ENCODE measurements around the gene OR10D3. TPM values are rescaled to one million over a fixed set of nuclear protein-coding genes. Genes with fewer than 3 reads are reported as not detected.

The OR10D3 gene
- polyA plus RNA-seq, 1 donor: not detected

GRCh38 chr11:124170801-124171586 is 12.2 kb upstream of the OR10D3 start:
- 100% methylated on average over 2 of the region's 40 CpGs for WGBS (ENCODE audit: insufficient coverage, low lambda C conversion rate)
- Histone ChIP-seq H3K27me3 (ENCODE audit: control insufficient read depth, insufficient read depth, low read length) (no peaks in the 10 kb centered on the region), H3K27ac (ENCODE audit: low read length) (no peak overlapping the region), H3K4me1 (ENCODE audit: control insufficient read depth, insufficient read depth, low read length) (no peaks in the 10 kb centered on the region), H3K9me3 (ENCODE audit: control insufficient read depth, low read depth, low read length) (no peaks in the 10 kb centered on the region), H3K36me3 (ENCODE audit: control insufficient read depth, insufficient read depth, low read length) (no peaks in the 10 kb centered on the region), H3K4me3 (ENCODE audit: low read length) (no peak overlapping the region)
- DNase-seq: no peak

DNA sequence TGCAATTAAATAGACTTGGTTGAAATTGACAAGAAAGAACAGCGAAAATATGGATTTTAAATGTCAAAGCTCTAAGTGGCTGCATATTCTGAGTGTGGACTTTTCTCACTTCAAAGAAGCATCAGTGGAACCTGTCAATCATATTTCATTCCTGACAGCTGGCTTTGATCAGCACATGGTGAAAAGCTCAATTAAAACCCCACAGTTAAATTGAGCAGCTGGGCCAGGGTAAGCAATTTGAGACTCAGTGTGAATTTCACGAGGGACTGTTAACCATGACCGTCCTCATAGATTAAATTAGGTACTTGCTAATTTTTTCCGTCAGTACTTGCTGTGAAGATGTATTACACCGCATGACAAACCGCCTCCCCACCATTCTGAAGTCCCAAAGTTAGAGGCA is 11.0 kb upstream of the OR10D3 start:
- DNase-seq: no peak
- Histone ChIP-seq H3K27ac (ENCODE audit: low read length) (no peak overlapping the region), H3K9me3 (ENCODE audit: control insufficient read depth, low read depth, low read length) (no peaks in the 10 kb centered on the region), H3K4me1 (ENCODE audit: control insufficient read depth, insufficient read depth, low read length) (no peaks in the 10 kb centered on the region), H3K4me3 (ENCODE audit: low read length) (no peak overlapping the region), H3K27me3 (ENCODE audit: control insufficient read depth, insufficient read depth, low read length) (no peaks in the 10 kb centered on the region), H3K36me3 (ENCODE audit: control insufficient read depth, insufficient read depth, low read length) (no peaks in the 10 kb centered on the region)
- 80% methylated on average over 2 of the region's 6 CpGs for WGBS (ENCODE audit: insufficient coverage, low lambda C conversion rate)

DNA sequence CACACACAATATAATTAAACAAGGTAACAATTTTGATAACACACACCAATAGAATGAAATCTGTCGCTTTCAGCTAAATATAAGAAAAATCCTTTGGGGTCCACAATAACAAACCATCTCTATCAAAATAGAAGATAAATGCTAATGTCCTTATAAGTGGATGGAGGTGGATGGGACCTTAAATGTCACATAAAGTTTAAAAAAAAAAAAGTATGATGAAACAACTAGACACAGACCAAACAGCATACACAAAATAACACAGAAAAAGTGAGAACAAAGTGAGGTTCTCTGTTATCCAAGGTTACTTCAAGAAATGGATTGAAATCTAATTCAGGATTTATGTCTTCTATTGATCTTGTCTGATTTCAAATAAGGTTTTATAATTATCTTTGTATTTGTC is 10.5 kb upstream of the OR10D3 start:
- DNase-seq: no peak
- Histone ChIP-seq H3K36me3 (ENCODE audit: control insufficient read depth, insufficient read depth, low read length) (no peaks in the 10 kb centered on the region), H3K4me3 (ENCODE audit: low read length) (no peak overlapping the region), H3K27me3 (ENCODE audit: control insufficient read depth, insufficient read depth, low read length) (no peaks in the 10 kb centered on the region), H3K4me1 (ENCODE audit: control insufficient read depth, insufficient read depth, low read length) (no peaks in the 10 kb centered on the region), H3K9me3 (ENCODE audit: control insufficient read depth, low read depth, low read length) (no peaks in the 10 kb centered on the region), H3K27ac (ENCODE audit: low read length) (no peak overlapping the region)
- 83% methylated on average over 1 of the region's 1 CpG for WGBS (ENCODE audit: insufficient coverage, low lambda C conversion rate)

- H3K36me3 ChIP-seq (ENCODE audit: control insufficient read depth, insufficient read depth, low read length): no peaks in the 10 kb centered on the region
- H3K9me3 ChIP-seq (ENCODE audit: control insufficient read depth, low read depth, low read length): no peaks in the 10 kb centered on the region
- 30% methylated on average over 2 of the region's 4 CpGs for WGBS (ENCODE audit: insufficient coverage, low lambda C conversion rate)
- H3K27me3 ChIP-seq (ENCODE audit: control insufficient read depth, insufficient read depth, low read length): no peaks in the 10 kb centered on the region
- DNase-seq: no peak
- no peak overlapping the region for H3K4me3 ChIP-seq (ENCODE audit: low read length)
- no peak overlapping the region for H3K27ac ChIP-seq (ENCODE audit: low read length)
- H3K4me1 ChIP-seq (ENCODE audit: control insufficient read depth, insufficient read depth, low read length): no peaks in the 10 kb centered on the region
Observed at GRCh38 chr11:124174001-124174583, 9.1 kb upstream of the OR10D3 start.

DNA sequence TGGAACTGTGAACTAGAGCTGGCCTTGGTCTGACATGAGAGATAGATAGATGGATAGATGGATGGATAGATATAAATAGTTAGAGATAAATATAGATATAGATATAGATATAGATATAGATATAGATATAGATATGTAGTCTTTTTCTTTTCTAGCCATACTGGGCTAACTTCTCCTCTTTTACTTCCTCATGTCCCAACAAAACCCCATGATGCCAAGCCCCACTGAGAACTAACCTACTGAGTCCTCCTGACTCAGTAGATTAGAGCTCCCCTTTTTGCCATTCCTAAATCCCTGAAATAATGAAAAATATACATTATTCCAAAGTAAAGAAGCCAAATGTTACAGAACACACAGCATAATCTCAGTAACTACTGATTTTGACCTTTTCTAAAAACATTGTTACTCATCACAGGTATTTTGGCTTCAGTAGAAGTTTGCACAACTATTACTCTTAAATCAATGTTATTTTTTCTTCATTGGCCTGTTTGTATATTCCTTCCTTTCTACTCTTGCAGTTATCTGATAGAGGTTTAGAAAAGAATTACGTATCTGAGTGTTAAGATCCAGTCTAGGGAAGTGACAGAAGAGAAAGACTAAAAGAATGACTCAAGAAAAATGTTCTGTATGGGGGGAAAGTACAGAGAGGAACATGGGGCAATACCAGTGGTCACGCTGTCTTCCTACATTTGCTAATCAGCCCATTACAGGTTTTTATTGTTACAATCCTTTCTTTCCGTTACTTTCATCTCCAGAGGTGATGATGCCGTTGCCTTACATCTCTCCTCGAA is 6.0 kb upstream of the OR10D3 start:
- Histone ChIP-seq H3K9me3 (ENCODE audit: control insufficient read depth, low read depth, low read length) (no peaks in the 10 kb centered on the region), H3K36me3 (ENCODE audit: control insufficient read depth, insufficient read depth, low read length) (no peaks in the 10 kb centered on the region), H3K27ac (ENCODE audit: low read length) (no peak overlapping the region), H3K4me1 (ENCODE audit: control insufficient read depth, insufficient read depth, low read length) (no peaks in the 10 kb centered on the region), H3K4me3 (ENCODE audit: low read length) (no peak overlapping the region), H3K27me3 (ENCODE audit: control insufficient read depth, insufficient read depth, low read length) (no peaks in the 10 kb centered on the region)
- 87% methylated on average over 3 of the region's 5 CpGs for WGBS (ENCODE audit: insufficient coverage, low lambda C conversion rate)
- no peak for DNase-seq

DNA sequence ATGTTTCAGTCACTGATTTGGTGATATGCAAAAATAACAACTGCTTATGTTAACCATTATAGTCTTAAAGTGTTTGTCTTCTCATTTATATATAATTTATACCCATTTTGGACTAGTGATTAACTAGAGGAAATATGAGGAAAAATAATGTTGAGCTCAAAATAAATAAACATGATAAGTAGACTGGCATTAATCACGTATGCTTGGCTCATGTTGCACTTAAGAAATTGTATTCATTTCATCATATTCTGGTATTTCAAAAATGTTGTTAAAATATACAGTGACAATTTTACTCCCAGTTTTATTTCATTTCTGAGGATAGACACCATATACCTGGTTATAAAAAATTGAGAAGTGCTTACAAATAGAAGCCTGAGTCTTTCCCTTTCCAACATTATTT is 3.8 kb upstream of the OR10D3 start:
- Histone ChIP-seq H3K27me3 (ENCODE audit: control insufficient read depth, insufficient read depth, low read length) (no peaks in the 10 kb centered on the region), H3K36me3 (ENCODE audit: control insufficient read depth, insufficient read depth, low read length) (no peaks in the 10 kb centered on the region), H3K4me1 (ENCODE audit: control insufficient read depth, insufficient read depth, low read length) (no peaks in the 10 kb centered on the region), H3K4me3 (ENCODE audit: low read length) (no peak overlapping the region), H3K27ac (ENCODE audit: low read length) (no peak overlapping the region), H3K9me3 (ENCODE audit: control insufficient read depth, low read depth, low read length) (no peaks in the 10 kb centered on the region)
- 86% methylated on average over 1 of the region's 1 CpG for WGBS (ENCODE audit: insufficient coverage, low lambda C conversion rate)
- DNase-seq: no peak

DNA sequence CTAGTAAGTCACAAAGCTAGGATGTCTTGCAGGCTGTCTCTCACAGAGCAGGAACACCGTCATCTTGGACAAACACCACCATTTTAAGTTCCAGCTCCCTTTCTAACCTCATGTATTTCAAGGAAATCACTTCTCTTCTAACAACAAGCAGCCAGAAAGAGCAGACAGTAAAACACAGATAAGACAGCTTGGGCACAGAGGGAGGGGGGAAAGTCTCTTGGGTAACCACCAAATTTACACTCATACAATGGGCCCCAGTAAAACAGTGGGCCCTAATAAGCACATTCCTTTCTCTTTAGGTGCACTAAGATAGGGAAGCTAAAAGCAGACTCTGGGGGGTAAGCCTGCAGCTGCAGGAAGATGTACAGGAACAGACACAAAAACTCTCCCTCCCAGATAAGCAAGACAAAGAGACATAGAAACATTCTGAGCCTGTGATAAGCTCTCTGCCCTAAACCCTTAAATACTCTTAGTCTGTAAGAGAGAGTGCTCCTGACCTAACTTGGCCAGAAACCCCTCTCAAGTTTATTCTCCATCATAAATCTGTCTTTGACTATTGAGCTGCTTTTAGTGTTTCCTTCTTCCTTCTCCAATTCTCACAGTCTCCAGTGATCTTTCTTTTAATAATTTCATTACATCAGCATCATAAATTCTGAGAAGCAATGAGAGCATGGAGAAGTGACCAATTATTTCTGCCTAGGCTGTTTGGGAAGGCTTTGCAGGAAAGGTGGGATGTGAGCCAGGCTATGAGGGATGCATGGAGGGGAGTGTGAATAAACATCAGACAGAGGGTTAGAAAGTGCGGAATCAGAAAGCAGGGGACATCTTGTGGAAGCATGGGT is 7.4 kb downstream of the OR10D3 start:
- Histone ChIP-seq H3K27ac (ENCODE audit: low read length) (no peak overlapping the region), H3K9me3 (ENCODE audit: control insufficient read depth, low read depth, low read length) (no peaks in the 10 kb centered on the region), H3K36me3 (ENCODE audit: control insufficient read depth, insufficient read depth, low read length) (no peaks in the 10 kb centered on the region), H3K4me3 (ENCODE audit: low read length) (no peak overlapping the region), H3K4me1 (ENCODE audit: control insufficient read depth, insufficient read depth, low read length) (peaks cover 5% of the 10 kb centered on the region), H3K27me3 (ENCODE audit: control insufficient read depth, insufficient read depth, low read length) (no peaks in the 10 kb centered on the region)
- WGBS (ENCODE audit: insufficient coverage, low lambda C conversion rate): no CpG with 5 or more reads among the region's 2 CpGs
- DNase-seq: peak in 1 of 2 donors; percentile 9

DNA sequence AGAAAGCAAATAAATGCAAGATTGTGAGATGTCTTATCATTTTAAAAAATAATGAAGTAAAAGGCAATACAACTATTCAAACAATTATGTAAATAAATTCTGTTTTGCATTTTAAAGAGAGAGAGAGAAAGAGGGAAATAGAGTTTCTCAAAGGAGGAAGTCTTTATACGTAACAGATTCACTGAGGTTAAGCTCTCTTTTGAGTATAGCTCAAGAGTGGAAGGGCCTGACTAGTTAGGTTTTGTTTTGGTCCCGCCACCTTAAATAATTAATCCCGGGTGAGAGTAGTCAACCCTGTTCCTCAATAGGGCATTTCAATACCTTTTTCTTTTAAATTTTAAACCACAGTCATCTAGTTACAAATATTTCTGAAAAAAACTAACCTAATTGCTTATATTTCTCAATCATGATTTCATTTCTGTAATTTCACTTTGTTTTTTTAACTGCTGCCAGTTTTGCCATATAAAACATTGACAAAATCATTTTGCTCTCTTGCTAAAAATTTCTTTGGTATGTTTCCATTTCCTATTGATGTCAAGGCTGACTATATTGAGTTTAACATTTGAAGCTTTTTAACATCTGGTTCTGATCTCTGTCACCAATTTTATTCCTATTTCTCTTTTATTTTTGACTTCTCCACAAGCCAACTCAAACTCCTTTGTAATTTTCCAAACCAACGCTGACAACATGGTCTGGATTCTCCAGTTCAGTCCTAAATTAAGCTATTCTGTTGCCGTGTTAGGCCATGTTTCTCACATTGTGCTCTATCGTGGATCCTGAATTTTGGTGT is 10.3 kb downstream of the OR10D3 start:
- Histone ChIP-seq H3K27ac (ENCODE audit: low read length) (no peak overlapping the region), H3K36me3 (ENCODE audit: control insufficient read depth, insufficient read depth, low read length) (no peaks in the 10 kb centered on the region), H3K9me3 (ENCODE audit: control insufficient read depth, low read depth, low read length) (no peaks in the 10 kb centered on the region), H3K4me1 (ENCODE audit: control insufficient read depth, insufficient read depth, low read length) (peaks cover 5% of the 10 kb centered on the region), H3K27me3 (ENCODE audit: control insufficient read depth, insufficient read depth, low read length) (no peaks in the 10 kb centered on the region), H3K4me3 (ENCODE audit: low read length) (no peak overlapping the region)
- WGBS (ENCODE audit: insufficient coverage, low lambda C conversion rate): 83% methylated on average over 3 of the region's 6 CpGs
- no peak for DNase-seq

GRCh38 chr11:124194293-124195188 is 11.4 kb downstream of the OR10D3 start:
- Histone ChIP-seq H3K9me3 (ENCODE audit: control insufficient read depth, low read depth, low read length) (no peaks in the 10 kb centered on the region), H3K4me1 (ENCODE audit: control insufficient read depth, insufficient read depth, low read length) (peaks cover 5% of the 10 kb centered on the region), H3K27ac (ENCODE audit: low read length) (no peak overlapping the region), H3K27me3 (ENCODE audit: control insufficient read depth, insufficient read depth, low read length) (no peaks in the 10 kb centered on the region), H3K36me3 (ENCODE audit: control insufficient read depth, insufficient read depth, low read length) (no peaks in the 10 kb centered on the region), H3K4me3 (ENCODE audit: low read length) (no peak overlapping the region)
- WGBS (ENCODE audit: insufficient coverage, low lambda C conversion rate): no CpG with 5 or more reads among the region's 6 CpGs
- DNase-seq: peak; percentile 42 to 56
